Measurements from ENCODE around the gene CCDC60. TPM values are rescaled to one million over a fixed set of nuclear protein-coding genes. Genes with fewer than 3 reads are reported as not detected.

CCDC60 gene
- total and polyA plus RNA-seq, 10 of the 15 experiments (the other 5 are each of a cell fraction or from before 2014, with no cell fraction given), result 0.19 TPM; not detected in 9

DNA sequence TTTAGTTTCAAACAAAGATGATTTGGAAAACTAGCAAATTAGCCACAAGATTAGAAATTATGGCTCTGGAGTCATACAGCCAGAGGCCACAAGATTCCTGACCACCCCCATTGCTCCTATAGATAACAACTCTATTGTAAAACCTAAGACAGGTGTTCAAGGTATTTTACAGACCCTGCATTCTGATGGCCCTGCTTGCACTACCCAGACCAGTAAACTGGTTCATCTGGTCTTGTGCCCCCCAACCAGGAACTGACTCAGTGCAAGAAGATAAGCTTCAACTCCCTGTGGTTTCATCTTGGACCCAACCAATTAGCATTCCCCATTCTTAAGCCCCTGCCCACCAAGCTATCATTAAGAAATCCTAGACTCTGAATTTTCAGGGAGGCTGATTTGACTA is 125.0 kb downstream of the CCDC60 start:
- Histone ChIP-seq H3K4me3 (no peak overlapping the region), H3K27me3 (replicated peaks in 1 of 2; ENCODE audit: control insufficient read depth in 2 of 2, insufficient read depth in 2 of 2, low read length in 1 of 2) (no peaks in the 10 kb centered on the region), H3K4me1 (ENCODE audit: control insufficient read depth, insufficient read depth, low read length) (no peaks in the 10 kb centered on the region), H2AFZ (ENCODE audit: control insufficient read depth, low read depth, low read length) (no peak overlapping the region), H3K79me2 (ENCODE audit: control insufficient read depth, insufficient read depth, low read length) (no peaks in the 10 kb centered on the region), H3K4me2 (ENCODE audit: control insufficient read depth, insufficient read depth) (no peak overlapping the region), H3K9me3 (replicated peaks; ENCODE audit: control insufficient read depth, insufficient read depth, low read length) (no peaks in the 10 kb centered on the region), H3K36me3 (ENCODE audit: control insufficient read depth in 2 of 2, insufficient read depth in 2 of 2, low read length in 1 of 2) (no peaks in the 10 kb centered on the region), H4K20me1 (ENCODE audit: control insufficient read depth, insufficient read depth) (no peaks in the 10 kb centered on the region), H3K9ac (ENCODE audit: control insufficient read depth, insufficient read depth, low read length) (no peak overlapping the region), H3K27ac (ENCODE audit: control insufficient read depth, insufficient read depth) (no peak overlapping the region)
- no TSS peak for BruUV-seq (replicated peaks)
- TF ChIP-seq FOS (IDR thresholded peaks at IDR 0.05; ENCODE audit: borderline replicate concordance, extremely low read depth, insufficient read length), result no peak
- TF ChIP-seq CHD2 (IDR thresholded peaks at IDR 0.05; ENCODE audit: borderline replicate concordance, low read depth, low read length), result no peak
- TF ChIP-seq, protein P1, sequence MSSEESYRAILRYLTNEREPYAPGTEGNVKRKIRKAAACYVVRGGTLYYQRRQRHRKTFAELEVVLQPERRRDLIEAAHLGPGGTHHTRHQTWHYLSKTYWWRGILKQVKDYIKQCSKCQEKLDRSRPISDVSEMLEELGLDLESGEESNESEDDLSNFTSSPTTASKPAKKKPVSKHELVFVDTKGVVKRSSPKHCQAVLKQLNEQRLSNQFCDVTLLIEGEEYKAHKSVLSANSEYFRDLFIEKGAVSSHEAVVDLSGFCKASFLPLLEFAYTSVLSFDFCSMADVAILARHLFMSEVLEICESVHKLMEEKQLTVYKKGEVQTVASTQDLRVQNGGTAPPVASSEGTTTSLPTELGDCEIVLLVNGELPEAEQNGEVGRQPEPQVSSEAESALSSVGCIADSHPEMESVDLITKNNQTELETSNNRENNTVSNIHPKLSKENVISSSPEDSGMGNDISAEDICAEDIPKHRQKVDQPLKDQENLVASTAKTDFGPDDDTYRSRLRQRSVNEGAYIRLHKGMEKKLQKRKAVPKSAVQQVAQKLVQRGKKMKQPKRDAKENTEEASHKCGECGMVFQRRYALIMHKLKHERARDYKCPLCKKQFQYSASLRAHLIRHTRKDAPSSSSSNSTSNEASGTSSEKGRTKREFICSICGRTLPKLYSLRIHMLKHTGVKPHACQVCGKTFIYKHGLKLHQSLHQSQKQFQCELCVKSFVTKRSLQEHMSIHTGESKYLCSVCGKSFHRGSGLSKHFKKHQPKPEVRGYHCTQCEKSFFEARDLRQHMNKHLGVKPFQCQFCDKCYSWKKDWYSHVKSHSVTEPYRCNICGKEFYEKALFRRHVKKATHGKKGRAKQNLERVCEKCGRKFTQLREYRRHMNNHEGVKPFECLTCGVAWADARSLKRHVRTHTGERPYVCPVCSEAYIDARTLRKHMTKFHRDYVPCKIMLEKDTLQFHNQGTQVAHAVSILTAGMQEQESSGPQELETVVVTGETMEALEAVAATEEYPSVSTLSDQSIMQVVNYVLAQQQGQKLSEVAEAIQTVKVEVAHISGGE (CRISPR knock-in tag; IDR thresholded peaks at IDR 0.05), result no peak
- TF ChIP-seq ZNF207 (IDR thresholded peaks at IDR 0.05; ENCODE audit: borderline replicate concordance), result no peak
- no peak for TF ChIP-seq TCF7 (IDR thresholded peaks at IDR 0.05; ENCODE audit: borderline replicate concordance)
- no peak for TF ChIP-seq JUNB (IDR thresholded peaks at IDR 0.05)
- TF ChIP-seq POLR2AphosphoS2 (IDR thresholded peaks at IDR 0.05; ENCODE audit: low read depth, low read length), result no peak
- TF ChIP-seq CREM (IDR thresholded peaks at IDR 0.05; ENCODE audit: low read depth), result no peak
- TF ChIP-seq RB1 (IDR thresholded peaks at IDR 0.05; ENCODE audit: borderline replicate concordance), result no peak
- no peak for TF ChIP-seq TBL1XR1 (IDR thresholded peaks at IDR 0.05; ENCODE audit: low read depth, low read length)
- no peak for TF ChIP-seq POU2F2 (IDR thresholded peaks at IDR 0.05; ENCODE audit: borderline replicate concordance, low read depth, low read length)
- no peak for TF ChIP-seq NBN (IDR thresholded peaks at IDR 0.05)
- no peak for TF ChIP-seq SP1 (IDR thresholded peaks at IDR 0.05; ENCODE audit: low read depth, low read length)
- no peak for TF ChIP-seq KDM1A (IDR thresholded peaks at IDR 0.05; ENCODE audit: borderline replicate concordance)
- TF ChIP-seq, protein P2, sequence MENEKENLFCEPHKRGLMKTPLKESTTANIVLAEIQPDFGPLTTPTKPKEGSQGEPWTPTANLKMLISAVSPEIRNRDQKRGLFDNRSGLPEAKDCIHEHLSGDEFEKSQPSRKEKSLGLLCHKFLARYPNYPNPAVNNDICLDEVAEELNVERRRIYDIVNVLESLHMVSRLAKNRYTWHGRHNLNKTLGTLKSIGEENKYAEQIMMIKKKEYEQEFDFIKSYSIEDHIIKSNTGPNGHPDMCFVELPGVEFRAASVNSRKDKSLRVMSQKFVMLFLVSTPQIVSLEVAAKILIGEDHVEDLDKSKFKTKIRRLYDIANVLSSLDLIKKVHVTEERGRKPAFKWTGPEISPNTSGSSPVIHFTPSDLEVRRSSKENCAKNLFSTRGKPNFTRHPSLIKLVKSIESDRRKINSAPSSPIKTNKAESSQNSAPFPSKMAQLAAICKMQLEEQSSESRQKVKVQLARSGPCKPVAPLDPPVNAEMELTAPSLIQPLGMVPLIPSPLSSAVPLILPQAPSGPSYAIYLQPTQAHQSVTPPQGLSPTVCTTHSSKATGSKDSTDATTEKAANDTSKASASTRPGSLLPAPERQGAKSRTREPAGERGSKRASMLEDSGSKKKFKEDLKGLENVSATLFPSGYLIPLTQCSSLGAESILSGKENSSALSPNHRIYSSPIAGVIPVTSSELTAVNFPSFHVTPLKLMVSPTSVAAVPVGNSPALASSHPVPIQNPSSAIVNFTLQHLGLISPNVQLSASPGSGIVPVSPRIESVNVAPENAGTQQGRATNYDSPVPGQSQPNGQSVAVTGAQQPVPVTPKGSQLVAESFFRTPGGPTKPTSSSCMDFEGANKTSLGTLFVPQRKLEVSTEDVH (IDR thresholded peaks at IDR 0.05; ENCODE audit: low read depth, partially characterized antibody), result no peak
- no peak for TF ChIP-seq SIN3A (IDR thresholded peaks at IDR 0.05; ENCODE audit: low read depth, low read length)
- no peak for TF ChIP-seq POLR2AphosphoS5 (IDR thresholded peaks at IDR 0.05; ENCODE audit: low read length)
- FAIRE-seq (no peak), ATAC-seq (no peak), DNase-seq (ENCODE audit: low read depth, low spot score) (no peak)
- SMC1A ChIA-PET (ENCODE audit: uncharacterized antibody, unreplicated experiment), result no interaction called here
- CTCF ChIA-PET, result interaction anchor here (1.0 to 1.9 kb wide), 2 partner anchors 13 to 15 kb away, joined by 3 to 8 read pairs; no protein-coding TSS in a partner anchor
- RAD21 ChIA-PET (ENCODE audit: unreplicated experiment), result no interaction called here
- intact Hi-C loops (cut with micrococcal nuclease; ENCODE audit: unreplicated experiment), result no loop called here
- in situ Hi-C loops (cut with MboI), result no loop called here
- POLR2A ChIA-PET, result no interaction called here

Data from GM12878 (cell line).